ENCODE results near the gene PHPT1.

- TF ChIP-seq POLR2A (IDR thresholded peaks at IDR 0.05; ENCODE audit: low read length) = no peak
- no peak for TF ChIP-seq GATA1 (IDR thresholded peaks at IDR 0.05; ENCODE audit: low read depth, low read length)
Observed at GRCh38 chr9:136846376-136847087, 2.7 kb upstream of the PHPT1 start.
